D721Med (cell line): ENCODE results near the gene INPP1.

Source experiments
- DNase-seq: peaks from one replicate; pipeline ENCODE4 v3.0.0; 2011; ENCODE audit warnings: low spot score; ENCODE audit not compliant: insufficient read length
- FAIRE-seq: peaks from 2 replicates; lab custom pipeline; 2011; peaks lifted over from hg19 to GRCh38; lab: Jason Lieb, UNC
- TF ChIP-seq, protein P1 (sequence below): IDR thresholded peaks from 2 replicates; pipeline ENCODE4 v1.5.1; 2012; ENCODE audit warnings: mild to moderate bottlenecking, control low read depth; ENCODE audit not compliant: insufficient read depth; ENCODE audit errors: missing control alignments

INPP1 gene

DNA sequence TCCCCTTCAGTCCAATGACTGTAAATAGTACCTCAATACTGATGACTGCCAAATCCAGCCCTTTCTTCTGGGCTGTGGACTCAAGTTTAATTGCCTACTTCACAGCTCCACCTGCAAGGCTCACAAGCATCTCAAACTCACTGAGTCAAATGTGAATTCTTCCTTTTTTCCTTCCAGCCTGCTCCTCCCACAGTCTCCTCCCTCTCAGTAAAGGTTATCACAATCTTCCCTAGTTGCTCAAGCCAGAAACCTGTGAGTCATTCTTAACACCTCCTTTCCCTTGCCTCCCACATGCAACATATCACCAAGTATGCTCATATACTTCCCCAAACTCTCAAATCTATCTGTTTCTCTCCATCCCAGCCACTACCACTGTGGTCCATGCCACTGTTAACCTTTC is 61.1 kb downstream of the INPP1 start:
- no peak for FAIRE-seq

DNA sequence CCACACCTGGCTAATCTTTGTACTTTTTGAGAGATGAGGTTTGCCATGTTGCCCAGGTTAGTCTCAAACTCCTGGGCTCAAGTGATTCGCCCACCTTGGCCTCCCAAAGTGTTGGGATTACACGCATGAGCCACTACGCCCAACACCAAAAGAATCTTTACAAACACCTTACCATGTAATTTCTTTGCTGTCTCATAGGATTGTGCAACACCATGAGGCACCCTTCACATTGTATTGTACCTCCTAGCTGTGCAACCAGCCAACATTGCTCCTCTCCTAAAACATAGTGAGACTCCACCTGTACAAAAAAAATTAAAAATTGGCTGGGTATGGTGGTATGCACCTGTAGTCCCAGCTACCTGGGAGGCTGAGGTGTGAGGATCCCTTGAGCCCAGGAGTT is 61.7 kb downstream of the INPP1 start:
- FAIRE-seq (no peak), DNase-seq (no peak)
- TF ChIP-seq, protein P1, sequence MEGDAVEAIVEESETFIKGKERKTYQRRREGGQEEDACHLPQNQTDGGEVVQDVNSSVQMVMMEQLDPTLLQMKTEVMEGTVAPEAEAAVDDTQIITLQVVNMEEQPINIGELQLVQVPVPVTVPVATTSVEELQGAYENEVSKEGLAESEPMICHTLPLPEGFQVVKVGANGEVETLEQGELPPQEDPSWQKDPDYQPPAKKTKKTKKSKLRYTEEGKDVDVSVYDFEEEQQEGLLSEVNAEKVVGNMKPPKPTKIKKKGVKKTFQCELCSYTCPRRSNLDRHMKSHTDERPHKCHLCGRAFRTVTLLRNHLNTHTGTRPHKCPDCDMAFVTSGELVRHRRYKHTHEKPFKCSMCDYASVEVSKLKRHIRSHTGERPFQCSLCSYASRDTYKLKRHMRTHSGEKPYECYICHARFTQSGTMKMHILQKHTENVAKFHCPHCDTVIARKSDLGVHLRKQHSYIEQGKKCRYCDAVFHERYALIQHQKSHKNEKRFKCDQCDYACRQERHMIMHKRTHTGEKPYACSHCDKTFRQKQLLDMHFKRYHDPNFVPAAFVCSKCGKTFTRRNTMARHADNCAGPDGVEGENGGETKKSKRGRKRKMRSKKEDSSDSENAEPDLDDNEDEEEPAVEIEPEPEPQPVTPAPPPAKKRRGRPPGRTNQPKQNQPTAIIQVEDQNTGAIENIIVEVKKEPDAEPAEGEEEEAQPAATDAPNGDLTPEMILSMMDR: no peak

More for the DNA sequence above, 61.1 kb downstream of the INPP1 start:
- DNase-seq: no peak
- TF ChIP-seq, protein P1: no peak

DNA sequence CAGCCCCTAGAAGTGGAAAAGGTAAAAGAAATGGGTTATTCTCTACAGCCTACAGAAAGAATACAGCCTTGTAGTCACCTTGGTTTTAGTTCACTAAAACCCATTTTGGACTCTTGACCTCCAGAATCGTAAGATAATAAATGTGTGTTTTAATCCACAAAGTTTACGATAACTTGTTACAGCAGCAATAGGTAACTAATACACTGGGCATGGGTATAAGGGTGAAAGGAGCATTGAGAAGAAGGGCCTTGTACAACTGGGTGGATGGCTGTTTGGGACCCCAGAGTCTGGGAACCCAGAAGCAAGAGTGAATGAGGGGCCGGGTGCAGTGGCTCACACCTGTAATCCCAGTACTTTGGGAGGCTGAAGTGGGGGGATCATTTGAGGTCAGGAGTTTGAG is 62.6 kb downstream of the INPP1 start:
- no peak for DNase-seq
- FAIRE-seq: no peak
- TF ChIP-seq, protein P1: no peak

DNA sequence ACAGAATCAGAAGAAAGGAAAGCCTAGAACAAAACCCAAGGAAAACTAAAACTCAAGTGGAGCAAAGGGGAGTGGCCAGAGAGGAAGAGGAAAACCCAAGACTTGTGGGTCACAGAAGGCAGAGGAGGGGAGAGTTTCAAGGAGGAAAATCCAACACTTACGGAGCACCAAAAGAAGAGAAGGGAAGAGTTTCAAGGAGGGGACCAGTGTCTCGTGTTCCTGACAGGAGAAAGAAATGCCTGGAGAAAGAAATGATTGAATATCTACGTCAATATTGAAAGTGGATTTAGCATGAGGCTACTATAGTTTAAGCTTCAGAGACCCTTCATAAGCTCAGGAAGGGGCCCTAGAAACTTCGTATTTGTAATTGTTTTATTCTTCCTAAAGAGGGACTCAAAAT is 63.4 kb downstream of the INPP1 start:
- no peak for FAIRE-seq
- TF ChIP-seq, protein P1: no peak
- DNase-seq: no peak

DNA sequence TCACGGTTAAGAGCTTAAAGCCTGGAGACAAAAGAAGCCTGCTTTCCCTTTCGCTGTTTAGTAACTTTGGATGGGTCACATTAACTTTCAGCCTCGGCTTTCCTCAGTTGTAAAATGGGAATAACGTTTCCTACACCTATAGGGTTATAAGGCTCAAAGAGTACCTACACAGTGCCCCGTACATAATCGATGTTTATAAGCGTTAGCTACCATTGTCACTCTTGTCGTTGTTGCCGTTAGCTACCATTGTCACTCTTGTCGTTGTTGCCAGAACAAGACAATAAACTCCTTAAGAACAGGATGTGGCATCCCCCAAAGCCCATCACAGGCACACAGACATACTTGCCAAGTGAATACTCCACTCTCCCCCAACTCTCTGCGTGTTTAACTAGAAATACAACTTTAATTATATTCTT is 63.9 kb downstream of the INPP1 start:
- DNase-seq: no peak
- TF ChIP-seq, protein P1: no peak
- FAIRE-seq: no peak

DNA sequence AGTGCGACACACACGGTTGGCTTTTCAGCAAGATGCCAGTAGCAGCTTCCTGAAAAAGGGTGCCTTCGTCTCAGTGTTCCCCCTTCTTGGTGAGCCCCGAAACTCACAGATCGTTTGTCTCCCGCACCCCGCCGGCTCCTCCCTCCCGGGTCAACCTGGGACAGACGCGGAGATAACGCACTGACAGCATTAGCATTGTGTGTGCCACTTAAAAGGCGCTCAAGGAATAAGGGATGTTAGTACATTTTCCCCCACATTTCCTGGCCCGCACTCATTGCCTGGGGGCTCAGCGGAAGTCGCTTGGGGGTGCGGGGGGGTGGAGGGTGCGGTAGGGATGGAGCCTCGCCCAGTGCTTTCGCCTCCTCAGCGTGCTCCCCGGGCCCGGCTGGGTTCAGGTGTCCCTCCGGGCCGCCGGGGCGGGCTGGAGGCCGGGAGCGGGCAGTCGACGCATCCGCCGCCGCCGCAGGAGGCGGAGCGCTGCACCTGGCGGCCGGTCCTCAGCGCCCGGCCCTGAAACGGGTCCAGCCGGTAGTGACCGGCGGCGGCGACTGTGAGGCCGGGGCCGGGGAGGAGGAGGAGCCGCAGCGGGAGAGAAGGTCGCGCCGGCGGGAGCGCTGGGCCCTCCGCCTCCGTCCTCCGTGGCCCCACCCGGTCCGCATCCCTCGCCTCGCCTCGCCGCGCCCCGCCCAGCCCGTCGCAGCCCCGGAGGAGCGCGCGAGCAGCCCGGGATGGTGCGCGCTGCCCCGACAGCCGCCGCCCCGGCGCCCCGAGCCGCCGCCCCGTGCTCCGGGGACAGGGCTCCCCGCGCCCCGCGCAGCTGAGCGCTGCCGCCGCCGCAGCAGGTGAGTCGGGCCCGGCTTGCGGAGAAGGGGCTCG is 64.5 kb downstream of the INPP1 start, which contains the start of gene MFSD6:
MFSD6 (plus strand) TSS at position 694 of the 876 bp plus-strand sequence. CDS start 27,675 bp downstream, outside the sequence.
- TF ChIP-seq, protein P1: no peak
- DNase-seq (no peak), FAIRE-seq (no peak)
